HEK293T (cell line): ENCODE data around the gene NINJ2.

Experiments used
- CTCF ChIA-PET: fragments of 350-600 bp; formaldehyde crosslinking; extraction: SDS; loops from one replicate; lab custom pipeline; 2021; ENCODE audit warnings: antibody characterized with exemption, inconsistent platforms; lab: Yijun Ruan, JAX
- POLR2A ChIA-PET: fragments of 350-600 bp; formaldehyde crosslinking; extraction: SDS; loops from one replicate; lab custom pipeline; 2020; ENCODE audit warnings: antibody characterized with exemption, inconsistent platforms; lab: Yijun Ruan, JAX
- DNase-seq: peaks from one replicate; pipeline ENCODE4 v3.0.0; 2012; ENCODE audit warnings: mixed read lengths; ENCODE audit errors: extremely low spot score
- ARNT ChIP-seq: fragments of 450-650 bp; IDR thresholded peaks from 2 replicates; pipeline ENCODE4 v1.6.1; 2017; ENCODE audit warnings: mild to moderate bottlenecking
- BHLHE40 ChIP-seq: fragments of 450-650 bp; IDR thresholded peaks from 2 replicates; pipeline ENCODE4 v1.6.1; 2016; ENCODE audit warnings: mild to moderate bottlenecking, moderate library complexity, borderline replicate concordance
- CTBP1 ChIP-seq: fragments of 450-650 bp; IDR thresholded peaks from 2 replicates; pipeline ENCODE4 v1.6.1; 2016; ENCODE audit warnings: borderline replicate concordance
- ELF4 ChIP-seq: fragments of 450-650 bp; IDR thresholded peaks from 2 replicates; pipeline ENCODE4 v1.6.1; 2017; ENCODE audit warnings: antibody characterized with exemption
- FOXA1 ChIP-seq: fragments of 450-650 bp; IDR thresholded peaks from 2 replicates; pipeline ENCODE4 v1.6.1; 2016; ENCODE audit warnings: mild to moderate bottlenecking
- FOXK2 ChIP-seq: fragments of 450-650 bp; IDR thresholded peaks from 2 replicates; pipeline ENCODE4 v1.6.1; 2016; ENCODE audit warnings: mild to moderate bottlenecking
- FOXM1 ChIP-seq: fragments of 450-650 bp; IDR thresholded peaks from 2 replicates; pipeline ENCODE4 v1.6.1; 2017; ENCODE audit warnings: mild to moderate bottlenecking, borderline replicate concordance
- HDGF ChIP-seq: fragments of 450-650 bp; IDR thresholded peaks from 2 replicates; pipeline ENCODE4 v1.6.1; 2017; ENCODE audit warnings: antibody characterized with exemption, borderline replicate concordance
- L3MBTL2 ChIP-seq: fragments of 450-650 bp; conservative IDR thresholded peaks from 2 replicates; pipeline ENCODE4 v1.6.1; 2016; ENCODE audit warnings: mild to moderate bottlenecking
- LEF1 ChIP-seq: fragments of 450-650 bp; IDR thresholded peaks from 2 replicates; pipeline ENCODE4 v1.6.1; 2017; ENCODE audit warnings: mild to moderate bottlenecking, borderline replicate concordance
- NFRKB ChIP-seq: fragments of 450-650 bp; IDR thresholded peaks from 2 replicates; pipeline ENCODE4 v1.6.1; 2016; ENCODE audit warnings: mild to moderate bottlenecking, moderate library complexity
- PKNOX1 ChIP-seq: fragments of 450-650 bp; IDR thresholded peaks from 2 replicates; pipeline ENCODE4 v1.6.1; 2016
- SP1 ChIP-seq: fragments of 450-650 bp; IDR thresholded peaks from 2 replicates; pipeline ENCODE4 v1.6.1; 2017
- SUZ12 ChIP-seq: fragments of 450-650 bp; IDR thresholded peaks from 2 replicates; pipeline ENCODE4 v1.6.1; 2016; ENCODE audit warnings: mild to moderate bottlenecking
- TARDBP ChIP-seq: fragments of 450-650 bp; IDR thresholded peaks from 2 replicates; pipeline ENCODE4 v1.6.1; 2016
- ZNF384 ChIP-seq: fragments of 450-650 bp; IDR thresholded peaks from 2 replicates; pipeline ENCODE4 v1.6.1; 2016

Gene NINJ2

GRCh38 chr12:568486-568885 is 94.8 kb downstream of the NINJ2 start:
- CTCF ChIA-PET, result no interaction called here
- no peak for DNase-seq

GRCh38 chr12:565589-566105 is 97.6 kb downstream of the NINJ2 start:
- POLR2A ChIA-PET, result no interaction called here
- no peak for TF ChIP-seq SP1
- no peak for TF ChIP-seq CTBP1
- TF ChIP-seq FOXM1, result no peak
- no peak for TF ChIP-seq ARNT
- TF ChIP-seq NFRKB, result no peak
- no peak for TF ChIP-seq FOXK2
- no peak for TF ChIP-seq ZNF384
- no peak for TF ChIP-seq FOXA1
- TF ChIP-seq SUZ12, result no peak
- TF ChIP-seq HDGF, result no peak
- no peak for TF ChIP-seq TARDBP
- no peak for TF ChIP-seq BHLHE40
- TF ChIP-seq PKNOX1, result no peak
- TF ChIP-seq L3MBTL2, result no peak
- TF ChIP-seq ELF4, result no peak
- TF ChIP-seq LEF1, result no peak
- no peak for DNase-seq
- CTCF ChIA-PET, result no interaction called here

More at GRCh38 chr12:568486-568885, 94.8 kb downstream of the NINJ2 start:
- no peak for TF ChIP-seq FOXA1
- TF ChIP-seq SP1, result no peak
- no peak for TF ChIP-seq L3MBTL2
- TF ChIP-seq BHLHE40, result no peak
- TF ChIP-seq CTBP1, result no peak
- TF ChIP-seq SUZ12, result no peak
- no peak for TF ChIP-seq ARNT
- no peak for TF ChIP-seq HDGF
- TF ChIP-seq FOXM1, result no peak
- no peak for TF ChIP-seq TARDBP
- TF ChIP-seq PKNOX1, result no peak
- TF ChIP-seq LEF1, result no peak
- TF ChIP-seq FOXK2, result no peak
- TF ChIP-seq ELF4, result no peak
- no peak for TF ChIP-seq NFRKB
- TF ChIP-seq ZNF384, result no peak
- POLR2A ChIA-PET, result no interaction called here

GRCh38 chr12:565161-565560 is 98.1 kb downstream of the NINJ2 start:
- TF ChIP-seq SP1 (no peak), LEF1 (no peak), L3MBTL2 (no peak), FOXK2 (no peak), SUZ12 (no peak)
- ChIA-PET POLR2A (no interaction called here), CTCF (no interaction called here)
- DNase-seq, result no peak

- POLR2A ChIA-PET, result no interaction called here
- CTCF ChIA-PET, result no interaction called here
- TF ChIP-seq TARDBP (no peak), ARNT (no peak), LEF1 (no peak), FOXK2 (no peak), HDGF (no peak), CTBP1 (no peak), SUZ12 (no peak), ELF4 (no peak), ZNF384 (no peak)
- DNase-seq, result no peak
Observed at GRCh38 chr12:563787-564298, 99.4 kb downstream of the NINJ2 start.

- no peak for DNase-seq
- ChIA-PET POLR2A (no interaction called here), CTCF (no interaction called here)
- TF ChIP-seq FOXM1 (no peak), SP1 (no peak), NFRKB (no peak), FOXK2 (no peak), TARDBP (no peak), ZNF384 (no peak), BHLHE40 (no peak), HDGF (no peak), LEF1 (no peak), FOXA1 (no peak), L3MBTL2 (no peak), PKNOX1 (no peak), ARNT (no peak), SUZ12 (no peak), CTBP1 (no peak), ELF4 (no peak)
Observed at GRCh38 chr12:563250-563781, 99.9 kb downstream of the NINJ2 start.

- no peak for TF ChIP-seq LEF1
- TF ChIP-seq ELF4, result no peak
- no peak for TF ChIP-seq FOXM1
- TF ChIP-seq PKNOX1, result no peak
- no peak for TF ChIP-seq ZNF384
- no peak for TF ChIP-seq L3MBTL2
- no peak for TF ChIP-seq ARNT
- DNase-seq, result no peak
- CTCF ChIA-PET, result no interaction called here
Observed at GRCh38 chr12:562634-563033, 100.6 kb downstream of the NINJ2 start.

More at GRCh38 chr12:562634-563033, 100.6 kb downstream of the NINJ2 start:
- POLR2A ChIA-PET, result no interaction called here
